Measurements from ENCODE around the gene SEC24C. TPM values are rescaled to one million over a fixed set of nuclear protein-coding genes. Genes with fewer than 3 reads are reported as not detected.
A peak's percentile ranks its signal among the peaks of the same experiment; 100 is the strongest.

SEC24C gene
- total RNA-seq, 4 donors from 2014 or later: 56.2 to 95.2 (median 83.9) TPM

- peaks cover 36 to 45% of the 10 kb centered on the region in 2 donors for H3K36me3 ChIP-seq
- H3K4me1 ChIP-seq: peaks cover 7 to 20% of the 10 kb centered on the region in 2 donors
- DNase-seq: no peak
- no peaks in the 10 kb centered on the region for H3K27me3 ChIP-seq
- no peak overlapping the region for H3K27ac ChIP-seq
- no peak overlapping the region for H3K4me3 ChIP-seq (replicated peaks in 1 of 3)
- 63 to 88% methylated on average over 5 of the region's 5 CpGs for WGBS, 2 donors
- TF ChIP-seq POLR2A (IDR thresholded peaks at IDR 0.05) (no peak), CTCF (IDR thresholded peaks at IDR 0.05) (no peak)
- no peaks in the 10 kb centered on the region for H3K9me3 ChIP-seq
- intact Hi-C loops (cut with DNase I): no loop called here
Observed at GRCh38 chr10:73809061-73809818, 65.1 kb downstream of the SEC24C start.

GRCh38 chr10:73810358-73810734 is 66.2 kb downstream of the SEC24C start:
- WGBS, 2 donors: 83 to 92% methylated on average over 7 of the region's 7 CpGs
- Histone ChIP-seq H3K4me1 (peaks cover 7 to 20% of the 10 kb centered on the region in 2 donors), H3K27me3 (no peaks in the 10 kb centered on the region), H3K27ac (no peak overlapping the region), H3K9me3 (no peaks in the 10 kb centered on the region), H3K36me3 (peaks cover 30 to 34% of the 10 kb centered on the region in 2 donors), H3K4me3 (replicated peaks in 1 of 3) (peak overlapping the region in 2 of 3 donors; percentile 71 to 88)
- TF ChIP-seq POLR2A (IDR thresholded peaks at IDR 0.05): no peak
- intact Hi-C loops (cut with DNase I): loop anchor here (10.0 kb wide), 1 partner anchor 64 kb away; the partner anchor contains the start of gene CAMK2G
- no peak for DNase-seq

GRCh38 chr10:73810735-73811465 is 66.7 kb downstream of the SEC24C start:
- DNase-seq: peak; percentile 24 to 30
- intact Hi-C loops (cut with DNase I): loop anchor here (10.0 kb wide), 1 partner anchor 64 kb away; the partner anchor contains the start of gene CAMK2G
- H3K36me3 ChIP-seq: peaks cover 25 to 29% of the 10 kb centered on the region in 2 donors

GRCh38 chr10:73812657-73813056 is 68.5 kb downstream of the SEC24C start:
- WGBS, 2 donors: 93 to 97% methylated on average over 4 of the region's 4 CpGs
- H3K4me1 ChIP-seq: peaks cover 16 to 34% of the 10 kb centered on the region in 2 donors
- peak overlapping the region in 1 of 3 donors; percentile 72 for H3K27ac ChIP-seq
- intact Hi-C loops (cut with DNase I): loop anchor here (10.0 kb wide), 1 partner anchor 62 kb away; the partner anchor contains the start of gene CAMK2G
- peaks cover 8 to 12% of the 10 kb centered on the region in 2 donors for H3K36me3 ChIP-seq
- H3K4me3 ChIP-seq (replicated peaks in 1 of 3): no peak overlapping the region
- H3K27me3 ChIP-seq: no peaks in the 10 kb centered on the region
- H3K9me3 ChIP-seq: no peaks in the 10 kb centered on the region
- no peak for DNase-seq
- TF ChIP-seq CTCF (IDR thresholded peaks at IDR 0.05) (no peak), POLR2A (IDR thresholded peaks at IDR 0.05) (no peak)

More at GRCh38 chr10:73810735-73811465, 66.7 kb downstream of the SEC24C start:
- peak overlapping the region; percentile 71 to 92 (median 88) for H3K4me3 ChIP-seq (replicated peaks in 1 of 3)
- peaks cover 7 to 20% of the 10 kb centered on the region in 2 donors for H3K4me1 ChIP-seq
- WGBS, 2 donors: 1 to 2% methylated on average over 39 of the region's 63 CpGs
- no peaks in the 10 kb centered on the region for H3K27me3 ChIP-seq
- H3K27ac ChIP-seq: peak overlapping the region; percentile 63 to 85 (median 78)
- no peaks in the 10 kb centered on the region for H3K9me3 ChIP-seq
- no peak for TF ChIP-seq CTCF (IDR thresholded peaks at IDR 0.05)

- TF ChIP-seq CTCF (IDR thresholded peaks at IDR 0.05) (no peak), POLR2A (IDR thresholded peaks at IDR 0.05) (no peak)
- WGBS, 2 donors: 83 to 86% methylated on average over 7 of the region's 7 CpGs
- H3K27me3 ChIP-seq: no peaks in the 10 kb centered on the region
- peaks cover 1 to 5% of the 10 kb centered on the region in 2 donors for H3K36me3 ChIP-seq
- no peak for DNase-seq
- no peaks in the 10 kb centered on the region for H3K9me3 ChIP-seq
- intact Hi-C loops (cut with DNase I): loop anchor here (10.0 kb wide), 1 partner anchor 61 kb away; the partner anchor contains the start of gene CAMK2G
- H3K27ac ChIP-seq: no peak overlapping the region
- no peak overlapping the region for H3K4me3 ChIP-seq (replicated peaks in 1 of 3)
- H3K4me1 ChIP-seq: peaks cover 18 to 41% of the 10 kb centered on the region in 2 donors
Observed at GRCh38 chr10:73813333-73813732, 69.2 kb downstream of the SEC24C start.

Data from thyroid gland (tissue), 4 donors.